GM12875 (cell line): ENCODE data around the gene C9orf152.

Experiments used
- H3K4me3 ChIP-seq: one replicate; pipeline ENCODE4 v1.5.1; 2011; ENCODE audit warnings: low read depth, low read length, control low read depth
- TF ChIP-seq, protein P1 (sequence below): IDR thresholded peaks from 2 replicates; pipeline ENCODE4 v1.5.1; 2011; ENCODE audit warnings: low read depth, mild to moderate bottlenecking, control low read depth, inconsistent platforms, low read length, moderate library complexity, borderline replicate concordance; ENCODE audit not compliant: insufficient read depth

The C9orf152 gene

DNA sequence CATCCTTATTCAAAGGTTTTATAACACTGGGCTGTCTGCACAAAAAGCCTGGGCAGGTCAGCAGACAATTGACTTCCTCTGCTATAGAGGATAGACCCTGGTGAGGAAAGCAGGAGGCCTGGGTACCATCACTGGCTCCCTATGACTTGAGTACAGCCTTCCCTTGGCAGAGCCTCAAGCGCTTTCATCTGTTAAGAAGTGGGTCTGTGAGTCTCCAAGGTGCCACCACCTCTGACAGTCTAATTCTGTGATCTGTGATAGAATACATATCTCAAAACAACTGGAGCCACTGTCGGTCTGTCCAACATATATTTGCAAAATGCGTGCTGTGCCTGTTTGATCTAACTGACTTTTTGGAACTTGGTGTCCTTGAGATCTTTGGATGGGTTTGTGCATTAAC, 52.2 kb downstream of the C9orf152 start:
- H3K4me3 ChIP-seq: no peak overlapping the region
- TF ChIP-seq, protein P1, sequence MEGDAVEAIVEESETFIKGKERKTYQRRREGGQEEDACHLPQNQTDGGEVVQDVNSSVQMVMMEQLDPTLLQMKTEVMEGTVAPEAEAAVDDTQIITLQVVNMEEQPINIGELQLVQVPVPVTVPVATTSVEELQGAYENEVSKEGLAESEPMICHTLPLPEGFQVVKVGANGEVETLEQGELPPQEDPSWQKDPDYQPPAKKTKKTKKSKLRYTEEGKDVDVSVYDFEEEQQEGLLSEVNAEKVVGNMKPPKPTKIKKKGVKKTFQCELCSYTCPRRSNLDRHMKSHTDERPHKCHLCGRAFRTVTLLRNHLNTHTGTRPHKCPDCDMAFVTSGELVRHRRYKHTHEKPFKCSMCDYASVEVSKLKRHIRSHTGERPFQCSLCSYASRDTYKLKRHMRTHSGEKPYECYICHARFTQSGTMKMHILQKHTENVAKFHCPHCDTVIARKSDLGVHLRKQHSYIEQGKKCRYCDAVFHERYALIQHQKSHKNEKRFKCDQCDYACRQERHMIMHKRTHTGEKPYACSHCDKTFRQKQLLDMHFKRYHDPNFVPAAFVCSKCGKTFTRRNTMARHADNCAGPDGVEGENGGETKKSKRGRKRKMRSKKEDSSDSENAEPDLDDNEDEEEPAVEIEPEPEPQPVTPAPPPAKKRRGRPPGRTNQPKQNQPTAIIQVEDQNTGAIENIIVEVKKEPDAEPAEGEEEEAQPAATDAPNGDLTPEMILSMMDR: no peak

DNA sequence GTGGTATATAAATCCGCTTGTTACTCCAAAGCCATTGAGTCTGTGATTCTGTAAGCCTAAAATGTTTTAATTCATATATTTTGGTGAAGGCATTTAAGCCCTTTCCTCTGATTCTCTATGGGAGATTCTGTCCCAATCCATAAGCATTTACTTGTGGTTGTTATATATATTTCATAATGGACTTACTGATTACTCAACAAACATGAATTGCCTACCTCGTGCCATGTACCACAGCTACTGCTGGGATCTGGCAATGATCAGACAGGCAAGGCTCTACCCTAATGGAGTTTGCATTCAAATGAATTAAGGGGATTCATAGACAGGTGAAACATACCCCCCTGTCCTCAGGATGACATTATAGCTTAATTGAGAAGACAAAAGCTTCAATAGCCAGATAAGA, 54.5 kb downstream of the C9orf152 start:
- TF ChIP-seq, protein P1: no peak
- no peak overlapping the region for H3K4me3 ChIP-seq

DNA sequence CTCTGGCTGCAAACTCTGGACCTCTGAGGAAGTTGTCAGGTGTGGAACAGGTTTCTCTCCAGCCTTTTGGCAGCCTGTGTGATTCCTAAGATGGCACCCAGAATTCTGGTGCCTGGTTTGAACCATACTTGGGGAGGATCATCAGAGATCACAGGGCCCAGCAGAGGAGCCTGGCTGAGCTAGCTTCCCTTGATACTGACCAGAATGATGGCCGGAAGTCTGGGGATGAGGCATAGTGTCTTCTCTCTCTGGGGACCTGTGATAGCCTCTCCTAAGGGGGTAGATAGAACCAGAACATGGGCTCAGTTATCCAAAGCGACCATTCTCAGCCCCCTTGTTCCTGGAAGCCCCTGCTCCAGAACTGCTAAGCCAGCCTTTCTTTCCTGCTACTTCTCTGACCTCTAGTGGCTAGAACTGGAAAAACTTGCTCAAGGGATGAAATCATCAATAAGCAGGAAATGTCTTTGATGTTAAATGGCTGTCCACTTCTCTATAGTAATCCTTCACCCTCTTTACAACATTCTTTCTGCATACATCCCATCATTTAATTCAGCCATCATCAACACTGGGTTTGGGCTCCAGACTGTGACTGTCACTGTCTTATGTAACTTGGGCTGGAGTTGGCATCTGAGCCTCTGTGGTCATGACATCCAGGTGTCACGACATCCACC, 55.1 kb downstream of the C9orf152 start:
- TF ChIP-seq, protein P1: peak; percentile 61; the same call in 1 of the 2 replicates
- H3K4me3 ChIP-seq: no peak overlapping the region
